Fibroblast of lung (primary cell): ENCODE data around the gene UVRAG. TPM values are rescaled to one million over a fixed set of nuclear protein-coding genes. Genes with fewer than 3 reads are reported as not detected.

Source experiments
- DNase-seq, 2 donors: peaks; one replicate each; pipeline versions ENCODE4 v3.0.0 to v3.0.0-alpha.2; 2010; ENCODE audit warnings: low read depth in 2 of 2
- H2AFZ ChIP-seq: 2 replicates; pipeline ENCODE4 v1.5.1; 2012; ENCODE audit warnings: low read length, control low read depth, inconsistent platforms
- H3K27ac ChIP-seq: 2 replicates; pipeline ENCODE4 v1.5.1; 2011; ENCODE audit warnings: low read length, control low read depth; ENCODE audit not compliant: insufficient read depth
- H3K27me3 ChIP-seq: 2 replicates; pipeline ENCODE4 v1.5.1; 2011; ENCODE audit warnings: mild to moderate bottlenecking, low read length; ENCODE audit not compliant: control insufficient read depth, insufficient read depth
- H3K36me3 ChIP-seq: 2 replicates; pipeline ENCODE4 v1.5.1; 2011; ENCODE audit warnings: low read length; ENCODE audit not compliant: control insufficient read depth, insufficient read depth
- H3K4me1 ChIP-seq: 2 replicates; pipeline ENCODE4 v1.5.1; 2011; ENCODE audit warnings: low read length; ENCODE audit not compliant: control insufficient read depth, insufficient read depth; ENCODE audit errors: extremely low read depth
- H3K4me2 ChIP-seq: 2 replicates; pipeline ENCODE4 v1.5.1; 2011; ENCODE audit warnings: low read length, control low read depth; ENCODE audit not compliant: insufficient read depth; ENCODE audit errors: extremely low read depth
- H3K4me3 ChIP-seq, 4 experiments: fragments of 200-600 bp in 1 of 4; sonication (generic) in 1 of 4; replicated peaks in 1 of 4; 2 replicates each; pipeline ENCODE4 v1.5.1; 2011 to 2016; ENCODE audit warnings: low read length in 4 of 4, low read depth in 3 of 4, mild to moderate bottlenecking in 3 of 4, control low read depth in 2 of 4, inconsistent platforms in 1 of 4, mixed read lengths in 1 of 4; ENCODE audit not compliant: insufficient read depth in 1 of 4; ENCODE audit errors: control extremely low read depth in 1 of 4
- H3K79me2 ChIP-seq: 2 replicates; pipeline ENCODE4 v1.5.1; 2012; ENCODE audit warnings: mild to moderate bottlenecking, low read length, inconsistent platforms; ENCODE audit not compliant: control insufficient read depth, insufficient read depth
- H3K9ac ChIP-seq: 2 replicates; pipeline ENCODE4 v1.5.1; 2011; ENCODE audit warnings: mild to moderate bottlenecking, low read length, control low read depth; ENCODE audit not compliant: insufficient read depth
- H3K9me3 ChIP-seq: 2 replicates; pipeline ENCODE4 v1.5.1; 2012; ENCODE audit warnings: low read depth, low read length; ENCODE audit not compliant: control insufficient read depth, insufficient read depth
- H4K20me1 ChIP-seq: 2 replicates; pipeline ENCODE4 v1.5.1; 2011; ENCODE audit warnings: low read length; ENCODE audit not compliant: control insufficient read depth, insufficient read depth; ENCODE audit errors: extremely low read depth
- EZH2 ChIP-seq: IDR thresholded peaks from 2 replicates; pipeline ENCODE4 v1.5.1; 2012; ENCODE audit warnings: low read length, control low read depth, mild to moderate bottlenecking; ENCODE audit errors: missing control alignments
- polyA plus RNA-seq, 2 donors: library from polyadenylated mRNA; depleted of rRNA in 1 of 2; stranded (reverse) in 1 of 2; unstranded in 1 of 2; fragments of >200 nt; gene quantifications; 2 replicates each; pipeline ENCODE4 v1.2.1, GENCODE V29; 2011 to 2012; ENCODE audit warnings: missing spikeins in 1 of 2
- total RNA-seq: library from RNA; depleted of rRNA; stranded (reverse); fragments of >200 nt; gene quantifications from 2 replicates; pipeline ENCODE4 v1.2.1, GENCODE V29; 2014
- TF ChIP-seq, protein P1 (sequence below), 2 donors: IDR thresholded peaks in 1 of 2; conservative IDR thresholded peaks in 1 of 2; 1 replicate in 1 of 2; 2 replicates in 1 of 2; pipeline ENCODE4 v1.5.1; 2011 to 2012; ENCODE audit warnings: low read length in 2 of 2, control low read depth in 1 of 2, inconsistent platforms in 1 of 2, low read depth in 1 of 2, mild to moderate bottlenecking in 1 of 2

The UVRAG gene
- total and polyA plus RNA-seq, 2 donors (not counting 1 experiment from before 2014, with no cell fraction given), result 15.8 to 22.1 TPM

- no peaks in the 10 kb centered on the region for H3K36me3 ChIP-seq
- TF ChIP-seq EZH2, result no peak
- TF ChIP-seq, protein P1, sequence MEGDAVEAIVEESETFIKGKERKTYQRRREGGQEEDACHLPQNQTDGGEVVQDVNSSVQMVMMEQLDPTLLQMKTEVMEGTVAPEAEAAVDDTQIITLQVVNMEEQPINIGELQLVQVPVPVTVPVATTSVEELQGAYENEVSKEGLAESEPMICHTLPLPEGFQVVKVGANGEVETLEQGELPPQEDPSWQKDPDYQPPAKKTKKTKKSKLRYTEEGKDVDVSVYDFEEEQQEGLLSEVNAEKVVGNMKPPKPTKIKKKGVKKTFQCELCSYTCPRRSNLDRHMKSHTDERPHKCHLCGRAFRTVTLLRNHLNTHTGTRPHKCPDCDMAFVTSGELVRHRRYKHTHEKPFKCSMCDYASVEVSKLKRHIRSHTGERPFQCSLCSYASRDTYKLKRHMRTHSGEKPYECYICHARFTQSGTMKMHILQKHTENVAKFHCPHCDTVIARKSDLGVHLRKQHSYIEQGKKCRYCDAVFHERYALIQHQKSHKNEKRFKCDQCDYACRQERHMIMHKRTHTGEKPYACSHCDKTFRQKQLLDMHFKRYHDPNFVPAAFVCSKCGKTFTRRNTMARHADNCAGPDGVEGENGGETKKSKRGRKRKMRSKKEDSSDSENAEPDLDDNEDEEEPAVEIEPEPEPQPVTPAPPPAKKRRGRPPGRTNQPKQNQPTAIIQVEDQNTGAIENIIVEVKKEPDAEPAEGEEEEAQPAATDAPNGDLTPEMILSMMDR (conservative IDR thresholded peaks at IDR 0.05 in 1 of 2, IDR thresholded peaks at IDR 0.05 in 1 of 2; ENCODE audit: low read depth in 1 of 2, low read length in 2 of 2), result no peak
- H4K20me1 ChIP-seq, result no peaks in the 10 kb centered on the region
- H3K4me2 ChIP-seq, result no peak overlapping the region
- H3K4me1 ChIP-seq, result no peaks in the 10 kb centered on the region
- no peaks in the 10 kb centered on the region for H3K9me3 ChIP-seq
- no peak overlapping the region for H3K27ac ChIP-seq
- H2AFZ ChIP-seq, result no peak overlapping the region
- H3K9ac ChIP-seq, result no peak overlapping the region
- H3K27me3 ChIP-seq, result no peaks in the 10 kb centered on the region
- no peak overlapping the region for H3K4me3 ChIP-seq
- DNase-seq, result no peak
- H3K79me2 ChIP-seq, result no peaks in the 10 kb centered on the region
Observed at GRCh38 chr11:76148941-76149613, 334.1 kb downstream of the UVRAG start.

- no peak overlapping the region for H3K9ac ChIP-seq
- no peak for DNase-seq
- no peaks in the 10 kb centered on the region for H3K27me3 ChIP-seq
- H3K4me3 ChIP-seq, result no peak overlapping the region
- H3K27ac ChIP-seq, result no peak overlapping the region
- H3K4me2 ChIP-seq, result no peak overlapping the region
- no peaks in the 10 kb centered on the region for H4K20me1 ChIP-seq
- no peak overlapping the region for H2AFZ ChIP-seq
- H3K9me3 ChIP-seq, result no peaks in the 10 kb centered on the region
- H3K4me1 ChIP-seq, result no peaks in the 10 kb centered on the region
- H3K36me3 ChIP-seq, result no peaks in the 10 kb centered on the region
- no peaks in the 10 kb centered on the region for H3K79me2 ChIP-seq
- TF ChIP-seq, protein P1 (conservative IDR thresholded peaks at IDR 0.05 in 1 of 2, IDR thresholded peaks at IDR 0.05 in 1 of 2; ENCODE audit: low read depth in 1 of 2, low read length in 2 of 2), result no peak
- no peak for TF ChIP-seq EZH2
Observed at GRCh38 chr11:76149713-76150112, 334.7 kb downstream of the UVRAG start.

DNA sequence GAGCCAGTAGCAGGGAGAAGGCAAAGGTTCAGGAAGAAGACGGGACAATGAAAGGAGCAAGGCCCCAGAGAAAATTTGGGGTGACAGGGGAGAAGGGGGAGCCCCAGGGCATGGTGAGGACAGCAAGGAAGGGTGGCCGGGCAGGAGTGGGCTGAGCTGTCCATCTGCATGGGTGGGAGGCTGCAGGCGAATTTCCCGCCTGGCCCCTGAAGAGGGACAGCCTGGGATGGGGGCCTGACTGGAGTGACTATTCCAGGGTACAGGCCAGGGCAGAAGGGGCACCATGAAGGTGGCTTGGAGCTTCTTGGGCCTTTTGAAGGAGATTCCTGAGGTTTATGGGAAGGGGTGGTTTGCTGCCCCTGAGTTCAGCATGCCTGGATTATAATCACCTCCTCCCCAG lies 335.1 kb downstream of the UVRAG start:
- Histone ChIP-seq H3K9ac (no peak overlapping the region), H3K9me3 (no peaks in the 10 kb centered on the region), H3K27me3 (no peaks in the 10 kb centered on the region), H3K4me3 (no peak overlapping the region), H3K27ac (no peak overlapping the region), H3K4me2 (no peak overlapping the region), H3K4me1 (no peaks in the 10 kb centered on the region), H2AFZ (no peak overlapping the region), H3K36me3 (no peaks in the 10 kb centered on the region), H3K79me2 (no peaks in the 10 kb centered on the region), H4K20me1 (no peaks in the 10 kb centered on the region)
- TF ChIP-seq, protein P1 (conservative IDR thresholded peaks at IDR 0.05 in 1 of 2, IDR thresholded peaks at IDR 0.05 in 1 of 2; ENCODE audit: low read depth in 1 of 2, low read length in 2 of 2), result no peak
- no peak for TF ChIP-seq EZH2
- no peak for DNase-seq
